Measurements from ENCODE around the gene GPSM1.

GPSM1 gene

DNA sequence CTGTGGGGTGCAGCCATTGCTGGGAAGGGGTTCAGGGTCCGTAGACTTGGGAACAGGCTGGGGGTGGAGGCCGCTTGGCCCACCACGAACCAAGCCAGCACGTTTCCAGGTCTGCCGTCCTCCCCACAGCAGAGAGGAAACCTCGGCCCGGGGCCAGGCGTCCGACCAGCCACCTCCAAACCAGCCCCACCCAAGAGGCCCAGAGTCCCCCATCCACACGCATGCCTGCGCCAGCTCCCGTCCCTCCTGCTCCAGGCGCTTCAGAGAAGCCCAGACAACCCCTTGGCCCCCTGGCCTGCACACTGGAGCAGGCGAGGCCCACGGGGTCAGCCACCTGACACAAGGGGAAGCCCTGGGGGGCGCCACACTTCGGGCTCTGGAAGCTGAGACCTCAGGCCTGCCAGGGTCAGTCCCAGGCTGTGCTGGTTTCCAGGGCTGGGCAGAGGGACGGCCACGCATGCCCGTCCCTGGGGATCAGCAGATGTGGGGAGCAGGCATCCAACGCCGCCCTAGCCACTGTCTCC lies 29.9 kb downstream of the GPSM1 start:
- FAIRE-seq = no peak

DNA sequence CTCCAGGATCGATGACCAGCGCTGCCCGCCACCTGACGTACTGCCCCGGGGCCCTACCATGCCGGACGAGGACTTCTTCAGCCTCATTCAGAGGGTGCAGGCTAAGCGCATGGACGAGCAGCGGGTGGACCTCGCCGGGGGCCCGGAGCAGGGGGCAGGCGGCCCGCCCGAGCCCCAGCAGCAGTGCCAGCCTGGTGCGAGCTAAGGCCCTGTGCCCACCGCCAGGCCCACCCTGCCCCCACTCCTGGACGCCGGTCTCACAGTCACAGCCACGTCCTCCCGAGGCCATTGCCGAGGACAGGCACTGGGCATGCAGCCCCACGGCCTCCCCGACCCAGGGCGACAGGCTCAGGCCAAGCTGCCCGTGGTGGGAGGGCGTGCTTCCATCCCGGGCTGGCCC lies 30.7 kb downstream of the GPSM1 start:
- FAIRE-seq (no peak), DNase-seq (ENCODE audit: insufficient read length, low spot score) (no peak)

More for the DNA sequence above, 29.9 kb downstream of the GPSM1 start:
- DNase-seq (ENCODE audit: insufficient read length, low spot score) = no peak

DNA sequence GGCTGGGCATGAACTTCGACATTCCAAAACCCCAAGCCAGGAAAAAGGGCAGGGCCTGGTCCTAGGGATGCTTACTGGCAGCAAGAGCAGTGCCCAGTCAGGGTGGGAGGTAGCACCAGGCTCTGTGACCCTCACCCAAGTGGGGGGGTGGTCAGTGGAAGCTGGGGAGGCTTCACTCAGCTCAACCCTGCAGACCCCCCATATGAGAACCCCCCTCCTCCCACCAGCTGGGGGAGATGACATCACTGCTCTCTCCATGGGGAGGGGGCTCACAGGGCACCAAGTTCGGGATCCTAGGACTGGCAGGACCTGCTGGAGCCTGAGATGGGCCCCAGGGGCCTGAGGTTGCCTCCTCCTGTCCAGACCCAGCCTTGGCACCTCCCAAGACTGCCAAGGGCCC lies 31.5 kb downstream of the GPSM1 start:
- DNase-seq (ENCODE audit: insufficient read length, low spot score) (no peak), FAIRE-seq (no peak)

DNA sequence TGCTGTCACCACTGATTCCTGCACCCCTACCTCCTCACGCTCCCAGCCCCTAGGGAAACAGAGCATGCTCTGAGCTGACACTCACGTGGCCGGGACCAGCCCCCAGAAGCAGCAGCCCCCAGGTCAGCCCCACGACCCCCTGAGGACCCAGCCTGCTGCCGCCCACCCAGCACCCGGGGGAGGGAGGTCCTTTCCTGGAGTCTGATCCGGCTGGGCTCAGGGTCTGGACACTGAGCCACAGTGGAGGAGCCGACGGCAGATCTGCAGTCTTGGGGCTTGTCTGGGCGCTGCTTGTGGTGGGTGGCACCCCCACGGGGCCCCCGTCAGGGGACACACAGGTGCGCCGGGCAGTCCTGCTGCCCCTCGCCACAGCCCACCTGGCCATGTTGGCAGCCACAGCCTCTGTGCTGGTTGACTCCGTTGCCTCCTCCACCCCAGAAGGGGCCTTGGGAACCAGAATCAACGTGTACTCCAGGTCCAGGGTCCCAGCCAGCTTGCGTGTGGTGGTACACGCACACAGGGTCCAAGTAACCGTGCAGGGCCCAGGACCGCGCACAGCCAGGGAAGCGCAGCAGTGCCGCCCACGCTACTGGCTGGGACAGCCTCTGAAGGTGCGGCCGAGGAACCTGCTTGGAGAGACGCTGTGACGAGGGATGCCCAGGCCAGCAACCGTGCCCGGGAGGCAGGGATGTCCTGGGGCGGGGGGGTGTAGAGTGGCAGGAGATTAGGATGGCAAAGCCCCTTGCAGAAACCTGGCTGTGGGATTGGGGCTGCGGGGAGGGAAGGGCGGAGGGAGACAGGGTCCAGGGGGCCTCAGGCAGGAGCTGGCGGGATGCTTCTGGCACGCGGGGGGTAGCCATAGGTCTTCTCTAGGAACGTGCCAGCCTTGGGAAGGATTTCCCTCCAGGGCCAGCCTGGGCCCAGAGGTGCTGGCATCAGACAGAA lies 32.7 kb downstream of the GPSM1 start:
- FAIRE-seq (no peak), DNase-seq (ENCODE audit: insufficient read length, low spot score) (no peak)

DNA sequence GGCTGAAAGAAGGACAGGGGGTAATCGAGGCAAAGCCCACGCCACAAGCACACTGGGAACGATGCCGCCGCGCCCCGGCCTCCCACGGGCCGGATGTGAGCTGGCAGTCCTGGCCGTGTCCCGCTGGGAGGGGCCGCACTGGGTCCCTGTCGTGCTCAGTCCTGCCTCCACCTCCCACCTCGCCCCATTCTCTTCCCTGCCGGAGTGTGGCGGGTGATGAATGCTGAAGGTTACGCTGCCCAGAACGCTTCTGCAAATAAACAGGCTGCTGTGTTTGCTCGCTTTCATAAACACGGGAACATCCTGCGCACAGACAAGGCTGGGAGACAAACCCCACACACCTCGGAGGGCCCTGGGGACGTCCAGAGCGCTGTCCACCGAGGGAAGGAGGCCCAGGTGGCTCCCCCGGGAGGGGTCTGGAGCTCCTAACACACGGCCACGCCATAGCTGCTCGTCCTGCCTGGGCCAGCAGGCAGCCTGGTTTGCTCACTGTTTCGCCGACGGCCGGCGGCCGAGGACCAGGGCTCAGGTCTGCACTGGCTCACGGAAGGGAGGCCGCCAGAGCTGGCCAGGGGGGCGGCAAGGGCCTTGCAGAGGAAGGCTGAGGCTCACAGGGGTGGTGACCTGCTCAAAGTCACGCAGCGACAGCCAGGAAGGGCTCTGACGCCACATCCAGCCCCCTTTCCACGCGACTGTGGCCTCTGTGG lies 33.9 kb downstream of the GPSM1 start:
- no peak for FAIRE-seq
- DNase-seq (ENCODE audit: insufficient read length, low spot score) = no peak

DNA sequence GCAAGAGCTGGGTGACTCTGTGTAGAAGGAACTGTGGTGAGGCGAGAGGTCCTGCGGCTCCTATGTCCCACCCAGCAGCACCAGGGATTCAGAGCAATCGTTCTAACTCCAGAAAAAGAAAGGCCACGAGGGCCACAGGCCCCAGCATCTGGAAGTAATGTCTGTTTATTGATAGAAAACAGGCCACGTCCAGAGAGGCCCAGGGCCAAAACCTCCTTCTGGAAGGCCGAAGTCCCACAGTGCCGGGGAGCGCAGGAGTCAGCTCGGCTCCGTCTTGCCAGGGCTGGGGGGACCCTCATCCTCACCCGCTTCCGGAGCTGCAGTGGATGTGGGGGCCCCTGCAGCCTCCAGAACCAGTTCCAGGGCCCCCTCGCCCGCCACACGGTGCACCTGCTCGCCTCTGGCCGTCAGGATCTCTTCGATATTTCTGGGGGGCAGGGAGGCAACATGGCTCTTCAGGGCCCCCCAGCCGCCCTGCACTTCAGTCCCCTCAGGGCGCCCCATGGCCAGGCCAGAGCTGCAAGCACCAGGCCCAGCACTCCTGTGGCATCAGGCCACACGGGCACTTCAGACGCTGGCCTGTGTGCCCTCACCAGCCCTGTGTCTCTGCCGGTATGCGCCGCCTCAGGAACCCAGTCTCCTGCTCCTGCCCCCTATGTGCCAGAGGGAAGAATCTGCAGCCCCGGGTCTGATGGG lies 34.6 kb downstream of the GPSM1 start:
- FAIRE-seq (no peak), DNase-seq (ENCODE audit: insufficient read length, low spot score) (no peak)

DNA sequence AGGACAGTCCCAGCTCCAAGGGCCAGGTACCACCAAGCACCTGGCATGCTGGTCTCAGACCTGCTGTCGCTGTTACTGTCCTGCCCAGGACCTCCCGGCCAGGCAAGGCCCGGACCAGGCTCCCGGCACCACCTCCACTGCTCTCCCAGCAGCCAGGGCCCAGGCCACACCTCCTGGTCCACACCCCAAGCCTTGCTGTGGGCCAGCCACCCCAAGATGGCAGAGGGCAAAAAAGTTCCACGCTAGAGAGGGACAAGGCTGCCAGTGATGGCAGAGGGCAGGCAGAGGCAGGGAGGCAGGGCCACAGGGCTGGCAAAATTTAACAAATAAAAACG lies 35.1 kb downstream of the GPSM1 start:
- no peak for DNase-seq (ENCODE audit: insufficient read length, low spot score)
- FAIRE-seq = no peak

DNA sequence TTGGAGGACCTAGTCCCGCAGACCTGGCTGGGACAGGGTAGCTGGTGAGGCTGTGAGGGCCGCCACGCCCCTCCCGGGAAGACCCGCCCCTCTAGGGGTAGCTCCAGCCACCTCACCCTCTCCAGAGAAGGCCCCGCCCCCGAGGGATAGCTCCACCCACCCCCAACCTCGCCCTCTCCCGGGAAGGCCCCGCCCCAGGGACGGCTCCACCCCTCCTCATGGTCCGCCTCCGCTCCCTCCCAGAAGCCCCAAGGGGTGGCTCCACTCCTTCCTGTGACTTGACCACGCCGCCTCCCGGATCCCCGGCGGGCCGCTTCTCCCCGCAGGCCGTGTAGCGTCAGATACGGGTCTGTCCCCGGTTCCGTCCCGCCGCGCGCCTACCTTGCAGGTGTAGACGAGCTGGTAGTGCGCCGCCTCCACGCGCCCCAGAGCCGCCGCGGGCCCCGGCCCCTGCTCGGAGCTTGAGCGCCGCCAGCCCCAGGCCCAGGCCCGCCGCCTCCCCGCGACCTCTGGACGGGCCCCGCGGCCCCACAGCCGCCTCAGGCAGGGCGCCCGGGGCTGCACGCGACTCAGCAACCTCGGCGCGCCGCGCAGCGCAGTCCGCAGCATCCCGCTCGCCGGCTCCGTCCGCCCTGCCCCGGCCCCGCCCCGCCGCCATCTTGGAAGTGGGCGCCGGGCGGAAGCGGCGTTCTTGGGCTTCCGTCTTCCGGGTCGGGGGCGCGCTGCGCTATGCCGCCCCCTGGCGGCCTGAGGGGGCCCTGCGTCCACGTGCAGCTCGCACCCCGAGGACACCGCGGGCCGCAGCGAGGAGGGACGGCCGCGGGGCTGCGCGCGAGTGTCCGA lies 36.0 kb downstream of the GPSM1 start, which contains the start of gene DNLZ:
DNLZ (minus strand) TSS at position 639 of the 843 bp plus-strand sequence; CDS start at position 609, 30 bp downstream.
- peak; percentile 95 for FAIRE-seq

DNA sequence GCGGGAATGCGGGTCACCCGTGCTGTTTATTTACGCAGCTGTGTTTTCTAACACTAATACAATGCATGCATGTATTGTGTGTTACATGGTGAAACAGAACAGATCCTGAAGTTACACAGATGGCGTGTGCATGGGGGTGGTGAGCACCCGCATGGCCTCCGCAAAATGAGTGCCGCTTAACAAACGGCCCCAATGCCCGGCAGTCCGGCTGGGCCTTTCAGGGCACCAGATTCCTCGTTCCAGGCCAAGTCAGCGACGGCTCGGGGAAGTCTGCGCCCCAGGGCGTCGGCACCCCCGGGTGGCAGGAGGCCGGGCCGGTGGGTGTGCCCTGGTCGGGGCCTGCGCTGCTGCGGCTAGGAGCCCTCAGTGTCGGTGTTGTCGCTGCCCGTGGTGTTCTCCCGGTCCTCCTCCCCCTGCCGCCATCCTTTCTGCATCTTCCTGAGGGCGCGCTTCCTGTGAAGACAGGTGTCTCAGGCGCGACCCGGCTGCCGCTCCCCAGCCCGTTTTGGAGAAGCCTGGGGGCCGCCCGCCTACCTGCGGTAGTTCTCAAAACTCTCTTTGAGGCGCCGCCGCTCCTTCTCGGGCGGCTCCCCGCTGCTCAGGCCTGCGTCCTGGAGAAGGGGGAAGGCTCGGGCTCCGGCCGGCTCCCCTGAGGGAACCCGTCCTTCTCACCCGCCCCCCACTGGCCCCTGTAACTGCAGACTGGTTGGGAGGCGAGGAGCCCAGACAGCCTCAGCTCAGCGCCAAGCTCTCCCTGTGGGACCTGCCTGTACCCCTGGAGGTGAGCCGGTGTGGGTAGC lies 36.8 kb downstream of the GPSM1 start:
- no peak for FAIRE-seq
- no peak for DNase-seq (ENCODE audit: insufficient read length, low spot score)

More for the DNA sequence above, 36.0 kb downstream of the GPSM1 start, which contains the start of gene DNLZ:
- peak; percentile 100 for DNase-seq (ENCODE audit: insufficient read length, low spot score)

DNA sequence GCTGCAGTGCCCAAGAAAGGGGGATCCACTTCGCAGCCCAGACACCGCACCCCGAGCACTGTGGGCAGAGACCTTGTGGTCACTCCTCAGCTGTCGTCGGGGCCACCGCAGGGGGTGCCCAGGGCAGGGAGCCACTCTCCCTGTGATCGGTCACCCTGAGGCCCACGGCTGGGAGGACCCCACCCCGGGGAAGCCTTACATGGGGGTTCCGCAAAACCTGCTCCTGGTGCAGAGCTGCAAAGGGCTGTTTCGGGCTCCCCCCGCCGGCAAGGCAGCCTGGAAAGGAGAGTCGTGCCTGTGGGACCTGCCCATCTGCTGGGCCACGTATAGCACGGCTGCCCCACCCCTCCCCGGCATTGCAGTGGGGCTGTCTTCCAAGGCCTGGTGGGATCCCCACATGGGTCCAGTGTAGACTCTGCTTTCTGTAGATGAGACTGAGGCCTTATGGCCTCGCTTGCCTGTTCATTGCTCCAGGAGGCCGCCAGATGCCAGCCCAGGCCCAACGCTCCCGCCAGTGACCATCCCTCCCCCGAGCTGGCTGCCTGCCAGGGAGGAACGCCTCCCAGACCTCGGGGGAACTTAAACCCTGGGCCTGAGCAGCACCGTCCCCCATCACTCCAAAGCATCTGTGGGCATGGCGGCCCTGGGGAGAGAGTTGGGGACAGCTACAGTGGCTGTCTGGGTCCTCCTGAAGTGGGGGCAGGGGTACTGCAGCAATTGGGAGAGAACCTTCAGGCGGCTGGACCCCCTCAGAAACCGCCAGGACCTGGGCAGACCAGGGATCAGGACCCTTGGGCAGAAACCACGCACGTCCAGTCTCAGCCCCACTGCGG lies 37.8 kb downstream of the GPSM1 start:
- DNase-seq (ENCODE audit: insufficient read length, low spot score) = no peak
- FAIRE-seq = no peak

DNA sequence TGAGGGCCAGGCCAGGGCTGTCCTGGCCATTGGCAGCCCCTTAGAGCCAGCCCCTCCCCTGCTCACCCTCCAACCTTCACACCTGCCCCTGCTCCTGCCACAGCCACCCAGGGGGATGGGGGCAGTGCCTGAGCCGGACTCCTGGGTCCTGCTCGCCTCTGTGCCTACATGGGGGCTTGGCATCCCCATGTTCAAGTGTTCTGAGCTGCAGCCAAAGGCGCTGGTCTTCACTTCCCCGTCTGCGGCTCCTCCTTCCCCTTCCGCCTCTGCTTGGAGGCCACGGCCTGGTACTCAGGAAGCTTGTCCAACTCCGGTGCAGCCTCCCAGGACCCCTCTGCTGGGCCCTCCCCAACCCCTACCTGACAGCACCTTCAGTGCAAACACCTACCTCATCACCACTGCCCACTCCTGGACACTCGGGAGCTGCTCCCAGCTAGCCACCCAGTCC lies 38.5 kb downstream of the GPSM1 start:
- FAIRE-seq (no peak), DNase-seq (ENCODE audit: insufficient read length, low spot score) (no peak)

DNA sequence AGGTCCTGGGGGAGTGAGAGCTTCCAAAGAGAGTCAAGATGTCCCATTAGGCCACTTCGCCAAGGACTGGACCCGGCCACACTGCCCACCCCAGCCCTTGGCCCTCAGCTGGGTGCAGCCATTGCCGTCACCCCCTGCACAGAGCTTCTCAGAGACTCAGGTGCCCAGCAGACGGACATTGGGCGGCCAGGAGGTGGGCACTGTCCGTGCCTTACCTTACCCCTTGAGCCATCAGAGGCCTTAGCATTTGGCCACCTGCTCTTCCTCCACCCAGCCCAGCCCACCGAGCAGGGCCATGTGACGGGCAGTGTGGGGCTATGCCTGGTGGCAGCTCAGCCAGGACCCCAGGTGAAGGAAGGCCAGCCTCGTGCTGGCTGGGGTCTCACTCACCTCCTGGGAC lies 39.5 kb downstream of the GPSM1 start:
- no peak for FAIRE-seq

DNA sequence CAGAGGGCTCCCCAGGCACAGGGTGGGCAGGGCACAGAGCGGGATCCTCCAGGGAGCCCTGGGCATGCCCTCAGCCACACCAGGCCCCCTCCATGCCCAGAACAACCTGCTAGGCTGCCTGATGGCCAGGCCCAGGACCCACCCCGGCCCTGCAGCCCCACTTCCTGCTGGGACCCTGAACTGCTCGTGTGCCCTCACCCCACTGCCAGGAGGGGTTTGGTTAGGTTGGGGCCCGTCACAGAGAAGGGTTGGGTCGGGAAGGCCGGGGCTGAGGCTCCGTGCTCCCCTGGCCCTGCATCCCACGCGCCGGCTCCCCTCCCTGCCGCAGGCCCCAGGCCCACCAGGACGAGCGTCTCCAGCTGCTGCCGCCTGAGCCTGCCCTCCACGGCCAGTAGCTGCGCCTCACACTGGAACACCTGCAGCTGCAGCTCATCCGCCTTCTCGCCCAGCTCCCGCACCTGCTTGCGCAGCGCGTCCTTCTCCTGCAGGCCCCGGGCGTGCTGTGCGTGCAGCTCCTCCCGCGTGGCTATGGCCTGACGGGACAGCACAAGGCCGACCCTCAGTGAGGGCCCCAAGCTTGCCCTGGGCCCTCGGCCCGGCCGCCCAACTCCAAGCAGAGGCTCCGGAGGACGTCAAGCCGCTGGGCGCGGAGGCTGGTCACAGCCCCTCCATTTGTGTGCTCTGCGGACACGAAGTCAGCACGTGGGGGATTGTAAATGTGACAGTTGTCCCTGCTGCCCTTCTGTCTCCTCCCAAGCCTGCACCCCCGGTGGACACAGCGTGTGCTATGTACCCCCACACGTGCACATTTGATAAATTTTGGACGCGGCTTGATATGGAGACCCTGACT lies 40.2 kb downstream of the GPSM1 start:
- FAIRE-seq (no peak), DNase-seq (ENCODE audit: insufficient read length, low spot score) (no peak)

More for the DNA sequence above, 39.5 kb downstream of the GPSM1 start:
- no peak for DNase-seq (ENCODE audit: insufficient read length, low spot score)

DNA sequence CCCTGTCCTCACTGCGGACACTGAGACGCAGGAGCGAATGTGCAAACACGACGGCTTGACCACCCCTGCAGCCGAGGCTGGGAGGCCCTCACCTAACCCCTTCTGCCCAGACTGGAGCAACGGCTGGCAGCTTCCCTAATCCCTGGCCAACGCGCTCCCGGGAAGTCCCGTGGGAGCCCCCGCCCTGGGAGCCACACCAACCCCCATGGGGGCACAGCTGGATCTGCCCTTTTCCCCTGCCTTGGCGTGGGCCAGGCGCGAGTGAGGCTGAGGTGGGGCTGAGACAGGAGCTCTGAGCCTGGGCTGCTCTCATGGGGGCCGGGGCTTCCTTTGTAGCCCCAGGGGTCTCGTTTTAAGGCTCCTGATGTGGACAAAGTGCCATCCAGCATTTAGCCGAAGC lies 40.9 kb downstream of the GPSM1 start:
- no peak for FAIRE-seq
- no peak for DNase-seq (ENCODE audit: insufficient read length, low spot score)

DNA sequence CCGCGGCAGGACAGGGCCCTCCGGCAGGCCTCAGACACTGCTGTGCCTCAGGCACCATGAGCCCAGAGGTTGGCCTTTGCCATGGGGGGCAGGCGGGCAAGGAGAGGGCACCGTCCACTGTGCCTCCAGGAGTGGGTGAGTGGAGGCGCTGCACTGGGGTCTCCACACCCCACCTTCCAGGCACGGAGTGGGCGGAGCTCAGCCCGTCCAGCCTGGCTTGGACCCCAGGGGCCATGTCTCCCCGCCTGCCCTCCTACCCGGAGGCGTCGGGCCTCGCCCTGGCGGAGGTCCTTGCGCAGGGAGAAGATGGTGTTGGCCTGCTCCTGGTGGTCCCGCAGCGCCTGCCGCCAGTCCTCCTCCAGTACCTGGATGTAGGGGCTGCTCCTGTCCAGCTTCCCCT lies 42.7 kb downstream of the GPSM1 start:
- no peak for FAIRE-seq
- DNase-seq (ENCODE audit: insufficient read length, low spot score) = no peak

DNA sequence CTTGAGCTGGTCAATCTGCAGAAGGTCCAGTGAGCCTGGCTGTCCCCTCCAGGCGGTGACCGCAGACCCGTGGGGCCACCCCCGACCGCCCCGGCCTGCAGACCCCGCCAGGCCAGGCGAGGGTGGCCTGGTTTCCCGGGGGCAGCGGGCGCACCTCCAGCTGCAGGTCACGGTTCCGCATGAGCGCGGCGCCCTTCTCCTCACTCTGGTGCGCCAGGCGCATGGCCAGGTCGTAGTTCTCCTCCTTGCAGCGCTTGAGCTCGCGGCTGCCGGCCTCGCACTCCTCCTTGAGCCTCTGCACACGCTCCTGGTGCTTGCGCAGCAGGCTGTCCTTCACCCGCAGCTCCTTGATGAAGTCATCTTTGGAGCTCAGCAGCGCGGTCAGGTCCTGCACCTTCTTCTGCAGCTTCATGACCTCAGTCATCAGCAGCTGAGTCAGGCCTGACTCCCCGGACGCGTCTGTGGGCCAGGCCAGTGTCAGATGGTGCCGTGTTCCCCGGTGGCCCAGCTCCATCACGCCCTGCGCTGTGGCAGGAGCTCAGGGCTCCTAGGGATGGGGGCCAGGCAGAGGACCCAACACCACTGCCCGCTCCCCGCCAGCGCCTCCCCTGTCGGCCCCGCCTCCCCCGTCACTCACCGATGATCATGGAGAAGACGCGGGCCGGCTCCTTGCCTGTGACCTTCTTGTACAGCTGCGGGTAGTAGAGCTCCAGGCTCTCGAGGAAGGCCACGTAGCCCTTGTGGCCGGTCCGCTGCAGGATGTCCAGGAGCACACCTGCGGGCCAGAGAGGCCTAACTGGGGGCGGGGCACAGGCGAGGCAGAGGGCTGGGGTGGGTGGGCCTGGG lies 43.6 kb downstream of the GPSM1 start:
- DNase-seq (ENCODE audit: insufficient read length, low spot score) = no peak
- FAIRE-seq = no peak

DNA sequence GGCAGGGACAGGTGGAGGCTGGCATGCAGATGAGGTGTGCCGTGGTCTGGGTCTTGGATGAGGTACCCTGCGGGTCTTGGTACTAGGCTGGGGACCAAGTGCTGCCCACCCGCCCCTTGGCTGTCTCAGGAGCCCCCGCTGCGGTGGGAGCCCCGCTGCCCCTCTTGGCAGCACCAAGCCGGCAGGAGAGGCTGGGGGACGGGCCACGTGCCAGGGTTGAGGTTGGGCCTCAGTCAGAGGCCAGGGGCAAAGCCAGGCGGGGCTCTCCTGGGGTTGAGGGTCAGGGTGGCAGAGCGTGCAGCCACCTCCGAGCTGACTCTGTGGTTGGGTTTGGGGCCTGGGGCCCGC lies 44.2 kb downstream of the GPSM1 start:
- no peak for FAIRE-seq
- no peak for DNase-seq (ENCODE audit: insufficient read length, low spot score)

Data from GM19239 (cell line).